TTC549 (cell line): ENCODE results near the gene HIPK4.
"Not testable (repeated sequence)": the region's sequence is repeated elsewhere in the genome, so short reads cannot be mapped to it uniquely, and the experiment has no call there.

Experiments used
- FAIRE-seq: peaks from 2 replicates; lab custom pipeline; 2012; peaks lifted over from hg19 to GRCh38; lab: Jason Lieb, UNC

The HIPK4 gene

GRCh38 chr19:40392894-40393517 lies 3.0 kb upstream of the HIPK4 start:
- no peak for FAIRE-seq

- no peak for FAIRE-seq
Measured at GRCh38 chr19:40392123-40392522, 2.1 kb upstream of the HIPK4 start.

- FAIRE-seq: no peak
Measured at GRCh38 chr19:40389404-40390083, 437 bp downstream of the HIPK4 start.

- no peak for FAIRE-seq
Measured at GRCh38 chr19:40388481-40388880, 1.5 kb downstream of the HIPK4 start.

- no peak for FAIRE-seq
Measured at GRCh38 chr19:40387155-40387554, 2.8 kb downstream of the HIPK4 start.

- FAIRE-seq: no peak
Measured at GRCh38 chr19:40383668-40384248, 6.2 kb downstream of the HIPK4 start.

- no peak for FAIRE-seq
Measured at GRCh38 chr19:40381321-40381720, 8.7 kb downstream of the HIPK4 start.

GRCh38 chr19:40380199-40381037 lies 9.6 kb downstream of the HIPK4 start:
- no peak for FAIRE-seq

- no peak for FAIRE-seq
Measured at GRCh38 chr19:40379446-40380198, 10.4 kb downstream of the HIPK4 start.

- no peak for FAIRE-seq
Measured at GRCh38 chr19:40378509-40378908, 11.5 kb downstream of the HIPK4 start.

GRCh38 chr19:40377876-40378385 lies 12.1 kb downstream of the HIPK4 start:
- FAIRE-seq: no peak

- FAIRE-seq: no peak
Measured at GRCh38 chr19:40376286-40376862, 13.6 kb downstream of the HIPK4 start.

GRCh38 chr19:40374084-40374483 lies 15.9 kb downstream of the HIPK4 start:
- no peak for FAIRE-seq

- no peak for FAIRE-seq
Measured at GRCh38 chr19:40371802-40372122, 18.2 kb downstream of the HIPK4 start.

GRCh38 chr19:40370997-40371801 lies 18.8 kb downstream of the HIPK4 start:
- no peak for FAIRE-seq

GRCh38 chr19:40370253-40370652 lies 19.7 kb downstream of the HIPK4 start:
- FAIRE-seq: not testable (repeated sequence)

GRCh38 chr19:40369797-40370196 lies 20.2 kb downstream of the HIPK4 start:
- FAIRE-seq: no peak

GRCh38 chr19:40367577-40368434 lies 22.2 kb downstream of the HIPK4 start:
- no peak for FAIRE-seq

- no peak for FAIRE-seq
Measured at GRCh38 chr19:40366697-40367561, 23.1 kb downstream of the HIPK4 start.
